Stimulated activated CD8-positive, alpha-beta memory T cell treated with anti-CD3 and anti-CD28 coated beads, Interleukin-4, amount 100 ng/mL, for 24 hours (primary cell): ENCODE data around the gene UVSSA.

Experiments
- DNase-seq: peaks from one replicate; pipeline ENCODE4 v3.0.0-alpha.2; 2020; ENCODE audit warnings: low read depth

The UVSSA gene

GRCh38 chr4:1348746-1349145 is 1.7 kb downstream of the UVSSA start:
- DNase-seq = no peak

DNA sequence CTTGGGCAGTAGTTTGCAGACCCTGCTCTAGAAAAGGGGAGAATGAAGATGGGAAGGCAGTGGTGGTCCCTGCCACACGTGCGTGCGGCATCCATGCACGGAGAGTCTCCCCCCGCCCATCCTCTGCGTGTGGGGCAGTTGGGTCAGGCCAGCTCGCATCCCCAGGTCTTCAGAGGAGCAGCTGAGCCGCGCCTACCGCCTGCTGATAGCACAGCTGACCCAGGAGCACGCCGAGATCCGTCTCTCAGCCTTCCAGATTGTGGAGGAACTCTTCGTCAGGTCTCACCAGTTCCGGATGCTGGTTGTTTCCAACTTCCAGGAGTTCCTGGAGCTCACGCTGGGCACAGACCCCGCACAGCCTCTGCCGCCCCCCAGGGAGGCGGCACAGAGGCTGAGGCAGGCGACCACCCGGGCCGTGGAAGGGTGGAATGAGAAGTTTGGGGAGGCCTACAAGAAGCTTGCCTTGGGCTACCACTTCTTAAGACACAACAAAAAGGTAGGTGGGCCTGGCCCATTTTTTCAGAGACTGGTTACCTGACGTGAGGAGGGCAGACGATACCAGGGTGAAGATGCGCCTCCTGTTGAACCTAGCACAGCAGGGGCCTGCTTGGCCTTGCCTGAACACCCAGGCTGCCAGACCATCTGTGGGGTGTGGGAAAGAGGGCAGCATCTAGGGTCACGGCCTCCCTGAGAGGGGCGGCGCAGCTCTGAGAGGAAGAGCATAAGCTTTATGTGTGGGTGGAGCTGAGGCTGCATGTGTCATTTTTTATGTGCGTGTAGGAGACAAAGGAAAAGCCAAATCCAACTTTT is 2.6 kb downstream of the UVSSA start:
- DNase-seq = no peak

DNA sequence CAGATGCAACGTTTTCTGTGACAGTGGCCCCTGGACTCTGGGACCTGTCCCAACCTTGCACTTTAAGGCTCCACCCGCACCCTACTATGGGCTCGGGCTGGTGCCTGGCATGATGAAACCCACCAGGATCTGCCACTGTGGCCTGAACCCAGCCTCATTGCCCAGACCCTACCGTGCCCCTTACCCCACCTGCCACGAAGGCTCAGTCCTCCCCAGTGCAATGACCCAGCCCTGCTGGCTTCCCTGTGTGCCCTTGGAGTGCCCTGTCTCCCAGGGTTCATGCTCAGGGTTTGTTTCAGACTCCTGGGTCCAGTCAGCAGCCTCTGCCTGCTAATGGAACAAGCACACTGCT is 3.1 kb downstream of the UVSSA start:
- no peak for DNase-seq

GRCh38 chr4:1351854-1352566 is 5.0 kb downstream of the UVSSA start:
- DNase-seq = peak; percentile 79

GRCh38 chr4:1352567-1352900 is 5.5 kb downstream of the UVSSA start:
- no peak for DNase-seq

- no peak for DNase-seq
Measured at GRCh38 chr4:1353186-1354055, 6.4 kb downstream of the UVSSA start.

GRCh38 chr4:1354136-1354982 is 7.4 kb downstream of the UVSSA start:
- DNase-seq = no peak

DNA sequence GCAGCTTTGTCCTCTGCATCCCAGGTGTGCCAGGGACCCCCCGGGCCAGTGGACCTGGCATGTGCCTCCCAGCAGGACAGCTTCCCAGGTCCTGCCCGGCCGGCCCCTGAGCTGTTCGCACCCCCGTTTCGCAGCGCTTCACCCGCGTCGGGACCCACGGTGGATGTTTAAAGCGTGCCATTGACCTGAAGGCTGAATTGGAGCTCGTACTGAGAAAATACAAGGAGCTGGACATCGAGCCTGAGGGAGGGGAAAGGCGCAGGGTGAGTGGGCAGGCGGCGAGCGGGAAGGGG is 7.9 kb downstream of the UVSSA start:
- no peak for DNase-seq

DNA sequence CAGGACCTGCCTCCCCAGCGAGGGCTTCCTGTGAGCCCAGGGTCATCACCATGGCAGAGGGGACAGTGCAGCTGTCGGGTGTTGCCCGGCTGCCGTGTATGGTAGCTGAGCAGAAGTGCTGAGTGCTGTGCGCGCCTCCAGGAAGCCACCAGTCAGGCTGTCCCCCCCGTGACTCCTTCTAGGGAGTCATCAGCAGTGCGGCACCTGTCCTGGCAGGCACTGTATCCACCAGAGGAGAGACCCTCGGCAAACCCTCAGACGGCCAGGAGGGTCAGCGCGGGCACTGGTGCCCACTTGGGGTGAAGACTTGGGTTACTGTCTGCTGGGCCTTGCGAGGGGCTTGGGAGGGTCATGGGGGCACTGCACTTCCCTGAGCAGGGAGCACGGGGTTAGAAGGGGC is 8.4 kb downstream of the UVSSA start:
- DNase-seq = no peak

DNA sequence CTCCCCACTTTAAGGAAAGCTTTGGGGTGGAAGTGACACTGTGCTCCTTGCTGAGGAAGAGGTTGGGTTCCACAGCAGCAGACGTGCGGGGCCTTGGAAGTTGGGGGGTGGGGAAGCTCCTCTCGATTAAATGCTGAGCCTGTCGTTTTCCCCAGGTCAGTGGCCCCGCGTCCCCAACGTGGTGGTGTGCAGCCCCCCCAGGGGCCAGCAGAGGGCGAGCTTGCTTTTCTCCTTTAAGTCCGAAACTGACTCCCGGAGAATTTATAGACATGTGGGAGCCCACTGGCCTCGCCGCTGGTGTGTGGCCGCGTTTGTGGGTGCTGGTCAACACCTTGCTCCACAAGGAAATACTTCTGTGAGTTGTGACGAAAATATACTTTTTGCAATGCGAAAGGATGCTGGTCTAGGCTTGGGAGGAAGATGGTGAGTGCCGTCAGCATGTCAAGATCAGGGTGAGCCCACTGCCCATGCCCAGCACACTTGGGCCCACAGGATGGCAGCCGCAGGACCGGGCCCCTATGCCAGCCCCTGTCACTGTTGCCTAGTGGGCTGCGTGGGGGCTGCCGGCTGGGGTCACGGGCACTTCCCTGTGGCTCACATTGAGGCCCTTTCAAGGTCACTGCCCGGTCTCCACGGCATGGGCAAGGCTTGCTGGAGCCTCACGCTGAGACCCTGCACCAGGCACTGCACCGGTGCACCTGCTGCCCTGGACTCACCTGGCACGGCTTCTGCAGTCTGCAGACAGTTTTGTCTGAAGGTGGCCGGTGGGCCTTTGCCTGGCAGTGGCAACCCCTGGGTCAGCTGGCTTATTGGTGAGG is 9.4 kb downstream of the UVSSA start:
- DNase-seq = peak; percentile 36

DNA sequence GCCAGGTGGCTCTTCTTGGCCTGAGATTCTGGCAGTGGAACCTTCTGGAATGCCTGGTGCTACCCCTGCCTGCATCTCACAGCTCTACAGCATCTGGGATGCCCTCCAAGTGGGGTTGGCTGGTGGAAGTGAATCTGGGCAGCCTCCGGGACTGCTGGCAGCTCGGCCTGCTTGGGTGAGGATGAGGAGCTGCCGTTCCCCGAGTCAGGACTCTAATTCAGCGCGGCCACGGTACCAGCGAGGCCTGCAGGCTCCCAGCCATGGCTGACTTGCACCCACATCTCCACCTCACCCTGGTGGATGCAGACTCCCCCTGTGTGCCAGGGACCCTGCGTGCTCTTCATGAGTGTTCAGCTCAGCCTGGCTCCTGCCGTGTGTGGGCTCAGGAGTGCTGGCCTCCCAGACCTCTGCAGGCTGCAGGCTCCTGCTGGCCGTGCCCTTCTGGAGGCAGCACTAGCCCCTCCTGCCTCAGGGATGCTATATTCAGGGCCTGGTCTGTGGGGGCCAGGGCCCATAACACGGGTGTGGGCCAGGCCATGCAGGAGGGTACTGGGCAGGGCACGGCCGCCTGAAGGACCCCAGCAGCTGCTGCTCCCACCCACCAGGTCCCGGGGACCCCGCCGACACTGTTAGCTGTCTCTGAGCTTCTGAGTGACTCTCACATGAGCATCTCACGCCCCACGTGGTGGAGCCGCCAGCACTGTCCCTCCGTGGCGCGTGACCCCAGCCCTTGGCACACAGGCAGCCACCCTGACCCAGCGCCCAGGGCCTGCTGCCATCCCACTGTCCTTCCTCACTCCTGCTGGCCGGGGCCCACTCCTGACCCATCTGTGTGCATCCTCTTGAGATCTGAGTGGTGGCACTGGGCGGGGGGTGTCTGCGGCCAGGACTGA is 10.6 kb downstream of the UVSSA start:
- no peak for DNase-seq

GRCh38 chr4:1358421-1359143 is 11.6 kb downstream of the UVSSA start:
- no peak for DNase-seq

DNA sequence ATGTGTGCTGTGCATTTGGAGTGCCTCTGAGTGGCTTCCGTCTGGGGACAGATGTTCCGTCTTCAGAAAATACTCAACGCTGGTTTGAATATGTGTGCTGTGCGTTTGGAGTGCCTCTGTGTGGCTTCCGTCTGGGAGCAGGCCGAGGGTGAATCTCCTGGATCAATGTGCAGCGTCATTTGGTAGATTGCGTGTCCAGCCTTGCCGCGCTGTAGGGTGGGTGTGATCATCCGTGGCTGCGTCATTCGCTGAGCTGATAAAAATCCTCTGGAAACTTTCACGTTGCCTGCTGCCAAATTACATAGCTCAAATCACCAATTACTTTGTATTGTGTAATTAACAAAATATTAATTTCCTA is 12.1 kb downstream of the UVSSA start:
- no peak for DNase-seq

- DNase-seq = no peak
Measured at GRCh38 chr4:1359976-1360375, 13.0 kb downstream of the UVSSA start.

DNA sequence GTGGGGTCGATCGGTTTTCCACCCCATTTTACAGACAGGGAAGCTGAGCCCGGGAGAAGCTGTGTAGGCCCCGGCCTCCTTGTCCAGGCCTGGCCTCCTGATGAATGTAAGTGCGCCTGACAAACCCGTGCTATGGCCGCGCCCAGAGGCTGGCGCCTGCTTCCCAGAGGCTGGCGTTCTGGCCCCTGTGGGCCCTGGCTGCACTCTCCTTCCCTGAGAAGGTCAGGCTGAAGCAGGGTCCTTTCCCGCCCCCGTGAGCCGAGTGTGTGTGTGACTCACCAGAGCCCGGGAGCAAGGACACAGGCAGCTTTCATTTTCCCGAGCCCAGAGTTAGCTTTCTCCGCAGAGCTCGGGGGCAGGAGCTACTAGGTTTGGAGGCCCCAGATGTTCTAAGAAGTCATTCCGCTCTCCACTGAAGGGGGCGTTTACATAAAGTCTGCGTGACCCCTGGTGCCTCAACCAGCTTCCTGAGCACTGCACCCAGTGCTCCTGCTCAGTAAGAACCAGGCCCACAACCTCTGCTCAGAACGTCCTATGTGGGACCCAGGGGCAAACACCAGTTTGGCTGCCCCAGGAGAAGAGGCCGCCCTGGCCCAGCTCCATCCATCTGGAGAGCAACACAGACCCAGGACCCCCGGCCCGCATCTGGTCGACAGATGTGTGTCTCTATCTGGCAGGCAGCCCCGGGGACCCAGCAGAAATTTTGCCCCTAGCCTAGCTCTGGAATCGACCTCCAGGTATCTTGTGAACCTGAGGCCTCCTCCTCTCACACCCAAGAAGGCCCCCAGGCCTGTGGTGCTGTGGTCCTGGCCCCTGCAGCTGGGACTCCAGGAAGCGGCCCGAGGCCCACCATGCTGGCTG is 13.6 kb downstream of the UVSSA start:
- DNase-seq = no peak

- DNase-seq = no peak
Measured at GRCh38 chr4:1361431-1361830, 14.4 kb downstream of the UVSSA start.

DNA sequence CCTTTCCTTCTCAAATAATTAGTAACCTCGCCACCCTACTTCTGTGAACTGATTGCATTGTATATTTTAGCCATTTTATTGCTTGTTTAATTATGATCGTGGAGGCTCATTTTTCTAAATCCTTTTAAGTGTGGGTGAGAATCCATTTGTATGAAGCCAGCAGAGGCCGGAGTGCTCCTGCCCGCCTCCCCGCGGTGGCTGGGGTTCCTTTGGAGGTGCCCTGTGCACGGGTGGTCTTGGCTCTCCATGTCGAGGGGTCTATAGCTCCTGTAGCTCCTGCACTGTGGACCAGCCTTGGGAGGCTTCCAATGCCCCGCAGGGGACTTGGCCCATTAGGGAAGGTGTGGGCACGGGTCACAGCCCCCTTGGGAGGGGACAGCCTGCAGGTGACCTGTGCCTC is 15.0 kb downstream of the UVSSA start:
- no peak for DNase-seq

DNA sequence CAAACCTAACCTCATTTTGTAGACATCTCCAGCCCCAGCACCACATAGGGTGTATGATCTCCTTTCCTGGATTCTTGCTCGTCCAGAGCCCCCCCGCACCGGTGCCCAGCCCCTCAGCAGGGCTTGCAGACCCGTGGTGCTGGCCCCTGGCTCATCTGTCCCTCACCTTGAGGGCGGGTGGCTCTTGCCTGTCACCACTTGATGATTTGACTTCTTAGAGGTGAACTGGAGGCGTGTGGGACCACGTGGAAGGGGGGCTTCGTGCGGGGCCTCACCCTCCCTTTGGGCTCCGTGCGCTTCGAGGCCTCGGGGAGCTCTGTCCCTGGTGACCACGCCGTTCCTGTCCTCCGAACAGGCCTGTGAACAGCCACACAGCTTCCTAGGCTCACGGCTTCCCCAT is 15.5 kb downstream of the UVSSA start:
- DNase-seq = no peak

DNA sequence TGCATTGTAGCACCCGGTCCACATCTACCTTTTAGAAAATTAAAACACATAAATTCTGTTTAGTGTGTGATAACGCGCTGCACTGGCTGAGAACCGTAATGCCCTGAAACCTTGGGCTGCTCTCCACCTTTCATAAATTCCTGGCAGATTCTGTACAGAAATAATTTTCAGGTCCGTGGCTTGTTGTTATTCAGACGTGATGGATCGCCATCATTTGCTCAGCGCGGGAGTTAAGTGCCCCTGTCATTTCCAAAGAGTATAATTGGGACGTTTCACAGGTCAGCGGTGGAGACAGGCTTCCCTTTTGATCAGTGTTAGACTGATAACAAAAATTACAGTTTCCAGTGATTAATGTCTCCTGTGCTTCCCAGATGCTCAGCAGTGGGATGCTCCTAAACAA is 16.5 kb downstream of the UVSSA start:
- no peak for DNase-seq
